Measurements from ENCODE around the gene GDPD4.

Gene GDPD4

DNA sequence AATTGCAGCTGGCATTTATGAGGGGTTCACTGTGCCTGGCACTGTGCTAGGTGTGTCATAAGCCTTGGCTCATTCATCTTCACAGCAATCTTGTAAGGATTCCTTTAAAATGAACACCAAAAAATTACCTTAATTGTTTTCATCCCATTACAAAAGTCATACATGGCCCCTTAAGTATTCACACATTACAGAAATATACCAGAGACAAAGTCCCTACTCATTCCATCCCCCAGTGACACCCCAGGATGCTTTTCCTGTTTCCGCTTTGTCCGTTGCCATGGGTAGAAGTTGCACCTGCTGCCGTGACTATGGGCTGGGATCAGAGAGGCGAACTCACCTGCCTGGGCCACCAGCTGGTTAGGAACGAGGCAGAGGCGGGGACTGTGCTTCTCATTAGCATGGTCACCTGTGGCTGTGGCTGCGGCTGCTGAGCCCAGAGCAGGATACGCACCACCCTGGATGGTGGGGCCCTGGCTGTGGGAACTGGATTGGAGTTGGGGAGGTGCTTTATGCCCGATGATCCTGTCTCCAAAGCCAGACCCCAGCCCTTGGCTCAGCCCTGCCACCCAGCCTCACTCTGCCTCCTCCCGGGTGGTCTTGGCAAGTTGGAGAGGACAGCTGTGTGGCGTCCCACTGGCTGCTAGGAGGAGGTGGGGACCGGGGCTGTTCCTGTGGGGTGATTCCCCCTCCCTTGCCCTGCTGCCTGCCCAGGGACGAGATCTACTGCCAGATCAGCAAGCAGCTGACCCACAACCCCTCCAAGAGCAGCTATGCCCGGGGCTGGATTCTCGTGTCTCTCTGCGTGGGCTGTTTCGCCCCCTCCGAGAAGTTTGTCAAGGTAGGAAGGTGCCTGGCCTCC lies 112.6 kb downstream of the GDPD4 start:
- DNase-seq = no peak

DNA sequence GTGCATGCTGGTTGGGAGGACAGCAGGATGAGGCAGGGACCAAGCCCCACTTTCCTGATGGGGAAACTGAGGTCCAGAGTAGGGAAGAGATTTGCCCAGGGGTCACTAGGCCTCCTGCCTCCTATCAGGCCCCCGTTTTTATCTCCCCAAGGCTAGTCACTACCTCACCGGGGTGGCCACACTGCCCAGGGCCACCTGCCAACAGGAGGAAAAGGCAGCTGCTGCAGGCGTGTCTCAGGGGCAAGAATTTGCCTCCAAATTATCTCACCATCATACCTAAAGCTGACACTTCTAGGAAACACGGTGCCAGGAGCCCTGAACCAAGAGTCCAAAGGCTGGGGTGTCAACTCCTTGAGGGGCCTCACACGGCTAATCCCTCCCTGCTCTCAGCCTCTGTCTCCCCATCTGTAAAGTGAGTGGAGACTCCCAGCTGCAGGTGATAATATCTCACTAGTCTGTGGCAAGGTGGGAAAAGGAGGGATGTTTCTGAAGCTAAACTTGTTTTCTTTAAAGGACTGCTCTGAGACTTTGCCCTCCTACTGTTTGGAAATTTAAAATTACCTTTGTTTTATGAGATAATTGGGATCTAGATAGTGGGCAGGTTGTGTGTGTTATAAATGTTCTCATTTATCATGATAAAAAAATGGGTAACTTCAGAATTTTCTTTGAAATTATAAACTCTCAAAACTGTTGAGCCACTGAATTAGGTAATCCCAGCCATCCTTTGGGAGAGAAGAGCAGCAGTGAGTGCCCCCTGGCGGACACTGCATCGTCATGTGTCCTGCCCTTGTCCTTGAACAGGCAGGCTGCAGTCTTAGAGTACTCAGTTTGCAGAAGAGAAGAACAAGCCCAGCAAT lies 113.5 kb downstream of the GDPD4 start:
- peak; percentile 56 to 66 for DNase-seq

DNA sequence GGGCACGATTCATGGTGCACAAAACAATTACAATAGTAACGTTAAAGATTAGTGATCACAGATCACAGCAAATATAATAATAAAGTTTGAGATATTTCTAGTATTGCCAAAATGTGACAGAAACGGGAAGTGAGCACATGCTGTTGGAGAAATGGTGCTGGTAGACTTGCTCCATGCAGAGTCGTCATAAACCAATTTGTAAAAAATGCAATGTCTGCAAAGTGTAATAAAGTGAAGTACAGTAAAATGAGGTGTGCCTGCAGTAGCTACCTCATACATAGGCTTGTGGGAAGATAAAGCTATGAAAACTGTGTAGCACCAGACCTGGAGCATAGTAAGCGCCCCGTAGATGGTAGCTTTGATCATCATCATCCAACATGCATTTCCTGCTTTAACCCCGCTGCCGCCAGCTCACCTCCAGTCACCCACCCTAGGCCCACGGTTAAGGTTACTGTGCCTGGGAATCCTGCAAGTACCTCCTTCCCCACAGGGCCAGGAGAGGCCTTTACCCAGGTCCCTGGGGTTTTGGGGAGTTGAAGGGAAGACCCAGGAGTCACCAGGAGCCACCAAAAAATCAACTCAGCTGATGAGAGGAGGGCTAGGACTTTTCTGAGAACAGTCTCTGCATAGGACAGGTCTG lies 114.3 kb downstream of the GDPD4 start:
- no peak for DNase-seq

DNA sequence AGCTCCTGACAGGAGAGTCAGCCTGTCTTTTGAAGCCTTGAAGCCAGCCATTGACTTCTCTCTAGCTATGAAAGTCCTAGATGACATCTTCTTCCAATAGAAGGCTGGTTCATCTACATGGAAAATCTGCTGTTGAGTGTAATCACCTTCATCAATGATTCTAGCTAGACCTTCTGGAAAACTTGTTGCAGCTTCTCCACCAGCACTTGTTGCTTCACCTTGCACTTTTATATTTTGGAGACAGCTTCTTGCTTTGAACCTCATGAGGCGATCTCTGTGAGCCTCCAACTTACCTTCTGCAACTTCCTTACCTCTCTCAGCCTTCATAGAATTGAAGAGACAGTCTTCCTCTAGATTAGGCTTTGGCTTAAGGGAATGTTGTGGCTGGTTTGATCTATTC lies 115.2 kb downstream of the GDPD4 start:
- no peak for DNase-seq

DNA sequence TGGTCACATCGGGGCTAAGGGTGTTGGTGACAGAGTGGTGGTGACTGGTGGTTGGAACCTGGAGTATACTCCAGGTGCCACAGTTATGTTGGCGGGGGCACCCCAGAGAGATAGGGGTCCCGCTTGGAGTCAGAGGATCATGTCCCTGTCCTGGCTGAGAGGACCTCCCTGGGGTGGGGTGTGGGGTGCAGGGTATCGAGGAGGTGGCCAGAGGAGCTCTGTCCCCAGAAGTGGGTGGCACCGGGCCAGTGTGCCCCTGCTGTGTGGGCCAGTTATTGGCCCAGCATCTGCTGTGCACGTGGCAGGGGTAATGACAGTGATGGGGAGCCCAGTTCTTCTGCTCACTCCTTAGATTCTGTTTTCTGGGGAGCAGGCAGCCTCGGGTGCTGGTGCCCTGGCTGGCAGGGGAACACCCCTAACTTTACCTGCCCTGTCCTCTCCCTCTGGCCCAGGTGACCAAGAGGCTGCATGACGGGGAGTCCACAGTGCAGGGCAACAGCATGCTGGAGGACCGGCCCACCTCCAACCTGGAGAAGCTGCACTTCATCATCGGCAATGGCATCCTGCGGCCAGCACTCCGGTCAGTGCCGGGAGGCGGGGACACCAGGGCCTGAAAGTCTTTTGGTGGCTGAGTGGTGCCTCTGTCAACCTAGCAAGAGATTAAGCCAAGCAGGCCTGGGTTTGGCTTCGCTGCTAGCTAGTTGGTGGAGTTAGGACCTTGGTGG lies 117.2 kb downstream of the GDPD4 start:
- no peak for DNase-seq

DNA sequence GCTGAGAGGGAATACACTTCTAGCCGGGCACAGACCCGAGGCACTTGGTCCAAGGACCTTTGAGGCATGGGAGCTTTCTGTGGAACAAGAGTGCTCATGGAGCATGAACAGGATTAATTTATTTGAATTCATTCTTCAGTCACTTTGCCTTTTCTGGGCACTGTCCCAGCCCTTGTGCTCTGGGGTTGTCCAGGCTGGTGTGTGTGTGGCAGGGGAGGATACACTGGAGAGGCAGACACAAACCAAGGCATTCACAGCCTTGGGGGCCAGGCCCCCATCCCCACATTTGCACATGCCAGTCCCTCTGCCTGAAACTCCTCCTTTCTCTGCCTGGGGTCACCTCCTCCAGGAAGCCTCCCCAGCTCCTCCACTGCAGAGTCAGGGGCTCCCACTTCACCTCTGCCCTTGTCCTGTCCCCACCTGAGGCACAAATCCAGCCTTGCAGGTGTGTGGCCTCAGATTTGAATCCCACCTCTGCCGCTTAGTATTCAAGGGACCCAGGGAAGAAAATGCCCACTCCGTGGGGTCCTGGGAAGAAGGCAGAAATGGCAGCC lies 118.0 kb downstream of the GDPD4 start:
- no peak for DNase-seq

DNA sequence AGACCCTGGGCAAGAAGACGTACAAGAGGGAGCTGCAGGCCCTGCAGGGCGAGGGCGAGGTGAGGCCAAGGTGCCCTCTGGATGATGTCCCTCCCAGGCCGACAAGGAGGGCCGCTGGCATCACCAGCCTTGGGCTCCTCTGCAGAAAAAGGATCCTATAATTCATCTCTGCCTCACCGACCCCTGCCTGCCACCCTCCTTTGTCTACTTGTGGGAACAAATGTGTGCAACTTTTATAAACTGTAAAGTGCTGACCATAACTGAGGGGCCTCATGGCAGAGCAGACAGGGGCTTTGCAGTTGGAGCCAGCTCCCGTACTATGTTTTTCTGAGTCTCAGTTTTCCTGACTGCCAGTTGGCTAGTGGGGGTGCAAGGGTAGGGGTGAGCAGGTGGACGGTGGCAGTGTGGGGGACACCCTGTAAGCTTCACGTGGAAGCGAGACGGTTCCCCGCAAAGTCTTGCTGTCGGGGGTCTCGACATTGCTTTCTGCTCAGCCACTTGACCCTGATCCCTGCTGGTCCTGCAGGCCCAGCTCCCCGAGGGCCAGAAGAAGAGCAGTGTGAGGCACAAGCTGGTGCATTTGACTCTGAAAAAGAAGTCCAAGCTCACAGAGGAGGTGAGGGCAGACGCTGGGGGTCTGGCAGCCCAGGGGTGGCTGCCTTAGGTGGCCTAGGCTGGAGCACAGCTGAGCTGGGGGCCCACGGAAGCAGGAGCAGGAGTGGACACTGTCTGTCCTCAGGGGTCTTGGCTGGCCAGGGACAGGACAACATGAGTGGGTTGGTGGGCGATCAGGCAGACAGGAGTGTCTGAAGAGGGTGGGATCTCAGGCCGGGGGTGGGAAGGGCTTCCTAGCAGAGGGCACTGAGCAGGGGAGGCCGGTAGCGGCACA lies 118.7 kb downstream of the GDPD4 start:
- no peak for DNase-seq

DNA sequence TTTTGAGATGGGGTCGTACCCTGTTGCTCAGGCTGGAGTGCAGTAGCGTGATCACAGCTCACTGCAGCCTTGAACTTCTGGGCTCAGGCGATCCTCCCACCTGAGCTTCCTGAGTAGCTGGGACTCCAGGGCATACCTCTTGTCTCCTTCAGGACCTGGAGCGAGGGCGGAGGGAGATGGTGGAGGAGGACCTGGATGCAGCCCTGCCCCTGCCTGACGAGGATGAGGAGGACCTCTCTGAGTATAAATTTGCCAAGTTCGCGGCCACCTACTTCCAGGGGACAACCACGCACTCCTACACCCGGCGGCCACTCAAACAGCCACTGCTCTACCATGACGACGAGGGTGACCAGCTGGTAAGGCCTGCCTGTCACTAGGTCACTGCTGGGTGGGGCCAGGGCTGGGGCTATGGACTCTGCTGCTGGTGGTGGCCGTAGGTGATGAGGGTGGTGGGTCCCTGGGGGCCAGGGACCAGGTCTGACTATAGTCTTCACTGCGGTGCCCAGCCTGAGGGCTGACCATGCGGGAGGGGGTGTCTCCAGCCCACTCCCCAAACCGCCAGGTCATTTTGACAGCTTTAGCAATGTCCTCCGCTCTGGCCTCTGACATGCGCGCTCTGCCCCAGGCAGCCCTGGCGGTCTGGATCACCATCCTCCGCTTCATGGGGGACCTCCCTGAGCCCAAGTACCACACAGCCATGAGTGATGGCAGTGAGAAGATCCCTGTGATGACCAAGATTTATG lies 119.5 kb downstream of the GDPD4 start:
- DNase-seq = no peak

DNA sequence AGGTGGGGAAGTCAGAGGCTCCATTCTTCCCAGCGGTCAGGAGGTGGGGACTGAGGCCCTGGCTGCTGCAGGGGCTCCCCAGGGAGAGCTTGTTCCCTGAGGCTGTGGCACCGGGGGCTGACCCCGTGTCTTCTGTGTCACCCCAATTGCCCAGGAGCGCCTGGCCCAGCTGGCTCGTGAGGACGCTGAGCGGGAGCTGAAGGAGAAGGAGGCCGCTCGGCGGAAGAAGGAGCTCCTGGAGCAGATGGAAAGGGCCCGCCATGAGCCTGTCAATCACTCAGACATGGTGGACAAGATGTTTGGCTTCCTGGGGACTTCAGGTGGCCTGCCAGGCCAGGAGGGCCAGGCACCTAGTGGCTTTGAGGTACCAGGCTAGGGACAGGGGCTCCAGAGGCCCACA lies 120.3 kb downstream of the GDPD4 start:
- DNase-seq = no peak

DNA sequence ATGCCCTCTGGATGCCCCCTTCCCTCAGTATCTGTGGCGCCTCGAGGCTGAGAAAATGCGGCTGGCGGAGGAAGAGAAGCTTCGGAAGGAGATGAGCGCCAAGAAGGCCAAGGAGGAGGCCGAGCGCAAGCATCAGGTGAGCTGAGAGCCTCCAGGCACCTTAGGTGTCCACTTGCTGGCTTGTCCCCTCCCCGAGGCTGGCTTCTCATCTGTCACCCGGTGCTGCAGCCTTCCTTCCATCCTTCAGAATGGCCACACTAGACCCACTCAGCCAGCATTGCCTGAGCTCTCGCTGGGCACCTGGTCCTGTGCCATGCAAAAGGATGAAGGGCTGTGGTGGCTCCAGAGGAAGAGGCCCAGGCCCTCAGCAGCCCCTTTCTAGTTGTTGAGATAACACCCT lies 121.1 kb downstream of the GDPD4 start:
- DNase-seq = no peak

DNA sequence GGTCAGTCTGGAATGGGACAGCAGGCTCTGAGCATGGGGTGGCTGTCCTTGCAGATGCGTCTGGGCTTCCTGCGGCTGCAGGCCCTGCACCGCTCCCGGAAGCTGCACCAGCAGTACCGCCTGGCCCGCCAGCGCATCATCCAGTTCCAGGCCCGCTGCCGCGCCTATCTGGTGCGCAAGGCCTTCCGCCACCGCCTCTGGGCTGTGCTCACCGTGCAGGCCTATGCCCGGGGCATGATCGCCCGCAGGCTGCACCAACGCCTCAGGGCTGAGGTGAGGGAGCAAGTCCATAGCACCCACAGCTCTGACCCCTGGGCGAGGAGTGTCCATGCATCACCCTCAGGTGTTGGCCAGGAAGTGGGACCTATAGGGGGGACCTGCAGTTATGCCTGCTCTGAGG lies 121.8 kb downstream of the GDPD4 start:
- no peak for DNase-seq

DNA sequence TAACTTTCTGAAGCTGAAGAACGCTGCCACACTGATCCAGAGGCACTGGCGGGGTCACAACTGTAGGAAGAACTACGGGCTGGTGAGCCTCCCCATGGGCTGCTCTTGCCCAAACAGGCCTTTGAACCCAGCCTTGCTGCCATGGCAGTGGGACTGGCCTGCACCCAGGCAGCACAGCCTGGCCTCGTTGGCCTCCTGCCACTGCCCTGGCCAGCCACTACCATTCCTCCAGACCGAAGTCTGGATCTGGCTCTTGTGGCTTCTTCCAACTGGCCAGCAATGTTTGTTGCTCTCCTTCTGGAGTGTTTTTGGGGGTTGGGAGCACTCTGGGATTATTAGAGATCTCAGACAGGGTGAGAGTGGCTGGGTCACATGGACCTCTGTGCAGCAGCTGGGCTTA lies 122.4 kb downstream of the GDPD4 start:
- DNase-seq = no peak

DNA sequence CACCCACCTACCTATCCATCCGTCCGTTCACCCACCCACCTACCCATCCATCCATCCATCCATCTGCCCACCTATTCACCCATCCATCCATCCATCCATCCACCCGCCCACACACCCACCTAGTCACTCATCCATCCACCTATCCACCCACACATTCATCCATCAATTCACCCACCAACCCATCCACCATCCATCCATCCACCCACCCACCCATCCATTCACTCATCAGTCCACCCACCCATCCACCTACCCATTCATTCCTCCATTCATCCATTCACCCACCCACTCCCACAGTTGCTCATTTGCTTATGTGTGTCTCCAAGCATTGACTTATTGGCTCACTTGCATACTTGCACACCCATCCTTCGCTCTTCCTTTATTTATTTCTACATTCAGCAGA lies 123.3 kb downstream of the GDPD4 start:
- no peak for DNase-seq

DNA sequence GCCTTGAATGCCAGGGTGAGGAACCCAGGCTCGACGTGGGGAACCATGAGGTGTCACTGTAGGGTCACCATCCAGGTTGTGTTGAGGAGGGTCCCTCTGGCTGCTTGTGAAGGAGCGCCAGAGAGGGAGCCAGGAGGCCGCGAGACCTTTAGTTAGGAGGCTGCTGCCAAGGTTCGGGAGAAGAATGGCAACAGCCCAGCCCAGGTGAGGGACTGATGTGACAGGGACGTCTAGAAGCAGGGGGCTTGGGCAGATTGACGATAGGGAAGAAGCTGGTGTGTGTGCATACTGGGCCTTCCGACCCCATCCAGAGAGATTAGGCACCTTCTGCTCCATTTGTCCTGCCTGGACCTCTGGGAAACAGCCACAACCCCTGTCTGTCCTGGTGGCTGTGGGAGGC lies 124.5 kb downstream of the GDPD4 start:
- no peak for DNase-seq

DNA sequence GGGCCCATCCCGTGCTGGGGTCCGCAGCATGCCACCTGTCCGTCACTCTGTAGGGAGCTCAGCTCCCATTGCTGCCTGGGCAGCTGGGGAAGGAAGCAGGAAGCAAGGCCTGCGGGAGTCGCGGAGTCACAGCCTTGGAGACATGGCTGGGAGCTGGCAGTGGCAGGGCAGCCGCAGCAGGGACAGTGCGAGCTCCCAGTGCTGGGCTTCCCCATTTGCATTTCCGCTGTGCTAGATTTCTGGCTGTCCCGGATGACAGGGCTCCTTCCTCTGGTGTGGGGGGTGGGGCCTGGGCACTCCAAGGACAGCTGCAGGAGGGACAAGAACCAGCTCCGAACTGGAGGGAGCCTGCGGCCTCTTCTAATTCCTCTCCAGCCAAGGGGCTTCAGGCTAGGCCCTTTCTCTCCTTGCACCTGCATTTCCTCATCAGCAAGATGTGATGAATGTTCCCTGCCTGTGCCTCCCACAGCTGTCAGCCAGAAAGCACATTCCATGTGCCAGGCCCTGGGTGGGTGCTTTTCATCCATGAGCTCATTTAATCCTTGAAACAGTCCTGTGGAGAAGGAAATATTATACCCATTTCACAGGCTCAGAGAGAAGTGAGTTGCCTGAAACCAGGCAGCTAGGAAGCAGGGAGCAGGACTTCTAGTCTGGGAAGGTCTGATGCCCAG lies 125.5 kb downstream of the GDPD4 start:
- peak in 1 of 2 donors; percentile 41 for DNase-seq

DNA sequence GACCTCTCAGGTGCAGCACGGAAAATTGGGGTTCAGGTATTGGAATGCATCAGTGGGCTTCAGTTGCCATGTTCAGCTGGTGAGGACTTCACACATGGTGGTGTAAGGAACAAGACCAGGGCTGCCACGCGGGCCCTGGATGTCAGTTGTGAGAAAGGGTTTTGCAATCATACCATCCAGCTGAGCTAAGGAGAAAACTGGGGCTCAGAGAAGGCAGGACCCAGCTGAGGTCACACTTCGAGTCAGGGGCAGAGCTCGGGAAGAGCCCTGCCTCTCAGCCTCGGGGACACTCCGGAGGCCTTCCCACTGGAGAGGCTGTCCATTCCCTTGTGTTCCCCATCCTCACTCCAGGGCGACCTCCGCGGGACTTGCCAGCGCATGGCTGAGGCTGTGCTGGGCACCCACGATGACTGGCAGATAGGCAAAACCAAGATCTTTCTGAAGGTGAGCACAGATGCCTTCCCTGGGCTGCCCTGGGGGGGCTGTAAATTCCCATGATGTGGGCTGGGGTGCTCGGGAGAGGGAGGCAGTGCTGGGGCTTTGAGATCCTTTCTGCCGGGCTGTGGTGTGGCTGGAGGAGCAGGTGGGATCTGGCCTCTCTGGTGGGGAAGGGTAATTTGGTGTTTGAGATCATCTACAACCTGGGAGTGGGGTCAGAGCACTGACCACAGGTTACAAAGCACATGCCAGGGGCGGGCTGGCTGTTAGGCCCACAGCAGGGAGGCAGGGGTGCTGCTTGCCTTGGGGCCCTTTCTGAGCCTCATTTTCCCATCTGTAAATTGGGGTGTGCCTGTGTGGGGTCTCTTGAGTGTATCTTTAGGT lies 126.3 kb downstream of the GDPD4 start:
- DNase-seq = no peak

DNA sequence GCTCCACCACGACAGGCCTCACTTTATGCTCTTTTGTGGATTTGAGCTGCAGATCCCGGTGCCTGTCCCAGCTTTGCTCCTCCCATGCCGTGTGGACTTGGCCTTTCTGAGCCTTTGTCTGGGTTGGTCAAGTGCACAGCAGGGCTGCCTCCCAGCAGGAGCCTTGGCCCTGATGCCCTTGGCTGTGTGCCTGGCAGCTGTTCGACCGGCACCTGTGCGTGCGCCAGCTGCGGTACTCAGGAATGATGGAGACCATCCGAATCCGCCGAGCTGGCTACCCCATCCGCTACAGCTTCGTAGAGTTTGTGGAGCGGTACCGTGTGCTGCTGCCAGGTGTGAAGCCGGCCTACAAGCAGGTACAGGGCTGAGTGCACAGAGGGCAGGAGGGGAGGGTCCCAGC lies 126.9 kb downstream of the GDPD4 start:
- no peak for DNase-seq

DNA sequence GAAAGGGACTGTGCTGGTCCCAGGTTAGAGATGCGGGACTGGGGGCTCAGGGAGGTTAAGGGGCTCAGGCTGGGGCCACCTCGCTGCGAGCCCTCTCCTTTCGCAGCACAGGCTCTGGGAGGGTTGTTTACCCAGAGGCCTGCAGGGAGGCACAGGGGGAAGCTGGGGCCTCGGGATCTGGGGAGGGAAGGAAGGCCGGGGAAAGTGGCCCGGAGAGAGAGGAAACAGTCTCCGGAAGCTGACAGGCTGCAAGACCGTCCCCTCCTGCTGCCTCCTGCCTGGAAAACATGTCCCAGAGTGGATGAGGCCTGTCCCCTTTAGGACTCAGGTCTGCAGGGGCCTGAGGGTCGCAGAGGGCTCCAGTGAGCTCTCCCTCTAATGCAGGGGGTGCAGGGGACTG lies 128.0 kb downstream of the GDPD4 start:
- DNase-seq = no peak

DNA sequence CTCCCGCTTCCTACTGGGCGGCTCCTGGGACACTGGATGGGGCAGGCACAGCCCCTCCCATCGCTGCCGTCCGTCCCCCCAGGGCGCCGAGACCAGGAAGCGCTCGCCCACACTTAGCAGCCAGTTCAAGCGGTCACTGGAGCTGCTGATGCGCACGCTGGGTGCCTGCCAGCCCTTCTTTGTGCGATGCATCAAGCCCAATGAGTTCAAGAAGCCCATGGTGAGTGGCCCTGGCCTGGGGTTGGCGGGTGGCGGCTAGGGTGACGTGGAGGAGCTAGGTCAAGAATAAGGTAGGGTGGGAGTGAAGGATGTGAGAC lies 128.9 kb downstream of the GDPD4 start:
- no peak for DNase-seq
